A673 (cell line): Measurements from ENCODE around the gene SEMA5A. TPM values are rescaled to one million over a fixed set of nuclear protein-coding genes. Genes with fewer than 3 reads are reported as not detected.

Source experiments
- BruUV-seq: library from RNA; stranded (reverse); fragments of 400-500 nt; replicated peaks from 2 replicates; lab custom pipeline; 2021; lab: Mats Ljungman, UMichigan
- CTCF ChIA-PET: fragments of 300-600 bp; sonication (Branson Sonifier 250); formaldehyde crosslinking; loops from one replicate; lab custom pipeline; 2022; ENCODE audit warnings: antibody characterized with exemption; lab: Charles Lee
- POLR2A ChIA-PET: fragments of 300-600 bp; sonication (Branson Sonifier 250); formaldehyde crosslinking; loops from one replicate; lab custom pipeline; 2022; ENCODE audit warnings: antibody characterized with exemption; ENCODE audit not compliant: low non-redundant PET; lab: Charles Lee
- DNase-seq: peaks from one replicate; pipeline ENCODE4 v3.0.0-alpha.2; 2015; ENCODE audit warnings: low spot score
- H3K27ac ChIP-seq: fragments of 200-600 bp; sonication (generic); 2 replicates; pipeline ENCODE4 v1.5.1; 2016; ENCODE audit warnings: mixed run types, low read depth, mild to moderate bottlenecking, mixed read lengths, antibody characterized with exemption, low read length; ENCODE audit not compliant: poor library complexity, severe bottlenecking
- H3K27me3 ChIP-seq: fragments of 200-600 bp; sonication (generic); replicated peaks from 2 replicates; pipeline ENCODE4 v1.6.1; 2017; ENCODE audit warnings: mixed run types, low read depth, mild to moderate bottlenecking, mixed read lengths, antibody characterized with exemption, low read length; ENCODE audit not compliant: insufficient read depth, poor library complexity
- H3K36me3 ChIP-seq: fragments of 200-600 bp; sonication (generic); 2 replicates; pipeline ENCODE4 v1.6.1; 2016; ENCODE audit warnings: mixed run types, mild to moderate bottlenecking, mixed read lengths, antibody characterized with exemption, low read length; ENCODE audit not compliant: insufficient read depth, poor library complexity, severe bottlenecking
- H3K4me1 ChIP-seq: fragments of 200-600 bp; sonication (generic); 2 replicates; pipeline ENCODE4 v1.6.1; 2017; ENCODE audit warnings: mixed run types, mild to moderate bottlenecking, mixed read lengths, antibody characterized with exemption, low read length; ENCODE audit not compliant: insufficient read depth, poor library complexity, severe bottlenecking
- H3K4me3 ChIP-seq: fragments of 200-600 bp; sonication (generic); 2 replicates; pipeline ENCODE4 v1.5.1; 2016; ENCODE audit warnings: low read depth, mixed run types, mild to moderate bottlenecking, mixed read lengths, low read length; ENCODE audit not compliant: poor library complexity, severe bottlenecking
- H3K9me3 ChIP-seq: fragments of 200-600 bp; sonication (generic); 2 replicates; pipeline ENCODE4 v1.6.1; 2016; ENCODE audit warnings: mixed run types, low read depth, mild to moderate bottlenecking, mixed read lengths, antibody characterized with exemption, low read length; ENCODE audit not compliant: poor library complexity, severe bottlenecking
- CTCF ChIP-seq: fragments of 300-800, 200-600 bp; sonication (generic); conservative IDR thresholded peaks from 2 replicates; pipeline ENCODE4 v1.5.1; 2017; ENCODE audit warnings: low read depth, mild to moderate bottlenecking, antibody characterized with exemption, low read length, moderate library complexity, mixed read lengths
- EZH2 ChIP-seq: fragments of 200-600 bp; sonication (generic); IDR thresholded peaks from 2 replicates; pipeline ENCODE4 v1.6.1; 2017; ENCODE audit warnings: borderline replicate concordance, low read depth, mild to moderate bottlenecking, mixed read lengths, antibody characterized with exemption, low read length; ENCODE audit not compliant: poor library complexity, severe bottlenecking
- intact Hi-C: fragments of 100-400 bp; cut with micrococcal nuclease; formaldehyde crosslinking; loops from one replicate; pipeline ENCODE4 v1.10.0; 2022; ENCODE audit not compliant: unreplicated experiment
- total RNA-seq: library from RNA; stranded (reverse); gene quantifications from 2 replicates; pipeline ENCODE4 v1.2.3, GENCODE V29; 2021

The SEMA5A gene
- total RNA-seq, 1 experiment from 2014 or later: 0.17 TPM

GRCh38 chr5:9381464-9381863 is 164.4 kb downstream of the SEMA5A start:
- H3K4me3 ChIP-seq: no peak overlapping the region
- POLR2A ChIA-PET: no interaction called here
- no peaks in the 10 kb centered on the region for H3K9me3 ChIP-seq
- intact Hi-C loops: no loop called here
- BruUV-seq: no TSS peak
- CTCF ChIA-PET: no interaction called here
- no peaks in the 10 kb centered on the region for H3K36me3 ChIP-seq
- H3K27ac ChIP-seq: no peak overlapping the region
- H3K27me3 ChIP-seq: no peaks in the 10 kb centered on the region
- DNase-seq: no peak
- TF ChIP-seq CTCF: no peak
- TF ChIP-seq EZH2: no peak
- no peaks in the 10 kb centered on the region for H3K4me1 ChIP-seq

GRCh38 chr5:9380109-9380508 is 165.8 kb downstream of the SEMA5A start:
- CTCF ChIA-PET: no interaction called here
- BruUV-seq: no TSS peak
- no peaks in the 10 kb centered on the region for H3K36me3 ChIP-seq
- H3K4me3 ChIP-seq: no peak overlapping the region
- no peaks in the 10 kb centered on the region for H3K9me3 ChIP-seq
- TF ChIP-seq EZH2 (no peak), CTCF (no peak)
- intact Hi-C loops: no loop called here
- DNase-seq: no peak
- H3K27me3 ChIP-seq: no peaks in the 10 kb centered on the region
- POLR2A ChIA-PET: no interaction called here
- no peak overlapping the region for H3K27ac ChIP-seq
- H3K4me1 ChIP-seq: no peaks in the 10 kb centered on the region

- intact Hi-C loops: no loop called here
- ChIA-PET POLR2A (no interaction called here), CTCF (no interaction called here)
- H3K27ac ChIP-seq: no peak overlapping the region
- H3K4me1 ChIP-seq: no peaks in the 10 kb centered on the region
- DNase-seq: no peak
- BruUV-seq: no TSS peak
- no peaks in the 10 kb centered on the region for H3K9me3 ChIP-seq
- no peaks in the 10 kb centered on the region for H3K36me3 ChIP-seq
- no peak overlapping the region for H3K4me3 ChIP-seq
- TF ChIP-seq CTCF (no peak), EZH2 (no peak)
- no peaks in the 10 kb centered on the region for H3K27me3 ChIP-seq
Measured at GRCh38 chr5:9376363-9377117, 169.3 kb downstream of the SEMA5A start.
